Measurements from ENCODE around the gene PRKAR1B. TPM values are rescaled to one million over a fixed set of nuclear protein-coding genes. Genes with fewer than 3 reads are reported as not detected.

Gene PRKAR1B
- total RNA-seq, 2 donors from 2014 or later: 33.5 to 43.2 TPM

DNA sequence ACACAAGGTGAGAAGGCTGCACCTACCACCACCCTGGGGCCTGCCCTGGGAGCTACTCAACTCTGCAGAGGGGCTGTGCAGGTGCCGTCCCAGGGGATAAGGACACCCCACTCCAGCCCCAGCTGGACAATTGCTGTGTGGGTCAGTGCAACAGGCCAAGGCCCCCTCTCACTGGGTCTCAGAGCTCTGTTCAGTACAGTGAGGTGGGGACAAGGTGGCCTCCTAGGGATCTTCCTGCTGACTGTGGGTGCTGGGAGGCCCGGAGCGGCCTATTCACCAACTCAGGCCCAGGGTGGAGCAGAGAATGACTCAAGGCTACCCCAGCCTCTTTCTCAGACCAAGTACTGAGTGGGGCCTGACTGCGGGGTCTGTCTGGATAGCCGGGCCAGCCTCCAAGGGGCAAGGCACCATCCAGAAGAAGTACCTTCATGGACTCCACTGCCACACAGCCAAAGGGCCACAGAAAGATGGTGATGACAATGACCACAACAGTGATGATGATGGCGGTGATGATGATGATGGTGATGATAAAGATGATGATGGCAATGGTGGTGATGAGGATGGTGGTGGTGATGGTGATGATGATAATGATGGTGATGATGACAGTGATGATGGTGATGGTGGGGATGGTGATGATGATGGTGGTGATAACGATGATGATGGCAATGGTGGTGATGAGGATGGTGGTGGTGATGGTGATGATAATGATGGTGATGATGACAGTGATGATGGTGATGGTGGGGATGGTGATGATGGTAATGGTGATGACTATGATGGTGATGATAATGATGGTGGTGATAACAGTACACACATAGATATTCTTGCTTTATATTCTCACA is 60.4 kb downstream of the PRKAR1B start:
- WGBS, 2 experiments (ENCODE audit: insufficient coverage in 1 of 2, insufficient read length in 1 of 2): 94 to 100% methylated on average over 4 to 7 of the region's 7 CpGs
- TF ChIP-seq, protein P1, sequence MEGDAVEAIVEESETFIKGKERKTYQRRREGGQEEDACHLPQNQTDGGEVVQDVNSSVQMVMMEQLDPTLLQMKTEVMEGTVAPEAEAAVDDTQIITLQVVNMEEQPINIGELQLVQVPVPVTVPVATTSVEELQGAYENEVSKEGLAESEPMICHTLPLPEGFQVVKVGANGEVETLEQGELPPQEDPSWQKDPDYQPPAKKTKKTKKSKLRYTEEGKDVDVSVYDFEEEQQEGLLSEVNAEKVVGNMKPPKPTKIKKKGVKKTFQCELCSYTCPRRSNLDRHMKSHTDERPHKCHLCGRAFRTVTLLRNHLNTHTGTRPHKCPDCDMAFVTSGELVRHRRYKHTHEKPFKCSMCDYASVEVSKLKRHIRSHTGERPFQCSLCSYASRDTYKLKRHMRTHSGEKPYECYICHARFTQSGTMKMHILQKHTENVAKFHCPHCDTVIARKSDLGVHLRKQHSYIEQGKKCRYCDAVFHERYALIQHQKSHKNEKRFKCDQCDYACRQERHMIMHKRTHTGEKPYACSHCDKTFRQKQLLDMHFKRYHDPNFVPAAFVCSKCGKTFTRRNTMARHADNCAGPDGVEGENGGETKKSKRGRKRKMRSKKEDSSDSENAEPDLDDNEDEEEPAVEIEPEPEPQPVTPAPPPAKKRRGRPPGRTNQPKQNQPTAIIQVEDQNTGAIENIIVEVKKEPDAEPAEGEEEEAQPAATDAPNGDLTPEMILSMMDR (conservative IDR thresholded peaks at IDR 0.05): no peak
- no peaks in the 10 kb centered on the region for H3K4me1 Mint-ChIP-seq
- Histone ChIP-seq H3K36me3 (ENCODE audit: control insufficient read depth, insufficient read depth, low read length) (no peaks in the 10 kb centered on the region), H3K9me3 (ENCODE audit: control insufficient read depth, low read length) (no peaks in the 10 kb centered on the region), H3K4me1 (ENCODE audit: control insufficient read depth, insufficient read depth, low read length) (no peaks in the 10 kb centered on the region), H3K27me3 (ENCODE audit: control insufficient read depth, insufficient read depth, low read length, poor library complexity, severe bottlenecking) (no peaks in the 10 kb centered on the region), H3K9ac (ENCODE audit: extremely low read depth, low read length, poor library complexity, severe bottlenecking) (no peak overlapping the region), H3K4me3 (ENCODE audit: low read length) (no peak overlapping the region), H3K27ac (ENCODE audit: low read depth, low read length) (no peak overlapping the region)
- H3K27ac Mint-ChIP-seq: no peak overlapping the region
- DNase-seq: no peak
- H3K36me3 Mint-ChIP-seq (ENCODE audit: low read depth): peaks cover 13% of the 10 kb centered on the region
- H3K27me3 Mint-ChIP-seq (ENCODE audit: insufficient read depth): no peaks in the 10 kb centered on the region
- H3K4me3 Mint-ChIP-seq: no peak overlapping the region
- peaks cover 9% of the 10 kb centered on the region for H3K9me3 Mint-ChIP-seq

DNA sequence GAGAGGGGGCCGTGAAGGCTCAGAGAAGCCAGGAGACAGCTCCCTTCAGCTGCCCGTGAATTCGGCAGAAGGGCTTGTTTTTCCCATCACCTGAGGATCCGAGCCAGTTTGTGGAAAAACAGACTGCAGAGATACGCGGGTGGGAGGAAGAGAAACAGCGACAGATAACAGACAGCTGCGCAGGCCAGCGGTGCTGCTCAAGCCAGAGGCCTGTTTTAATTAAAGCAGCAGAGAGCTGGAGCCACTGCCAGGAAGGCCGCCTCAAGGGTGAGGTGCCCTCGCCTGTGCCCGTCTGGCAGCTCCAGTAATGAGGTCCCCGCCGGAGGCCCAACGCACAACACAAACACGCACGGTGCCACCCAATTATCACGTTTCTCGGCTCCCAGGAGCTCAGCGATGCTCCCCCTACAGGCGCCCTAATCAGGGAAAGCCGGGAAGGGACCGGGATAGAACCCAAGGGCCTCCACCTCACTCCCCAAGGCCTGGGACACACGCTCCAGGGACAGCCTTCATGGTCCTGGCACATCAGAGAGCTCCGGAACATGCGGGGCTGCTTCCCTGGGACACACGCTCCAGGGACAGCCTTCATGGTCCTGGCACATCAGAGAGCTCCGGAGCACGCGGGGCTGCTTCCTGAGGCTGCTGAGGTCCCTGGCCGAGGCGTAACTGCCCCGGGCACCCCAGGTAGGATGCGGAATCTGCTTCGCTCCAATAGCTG is 61.2 kb downstream of the PRKAR1B start:
- Mint-ChIP-seq H3K27me3 (ENCODE audit: insufficient read depth) (no peaks in the 10 kb centered on the region), H3K36me3 (ENCODE audit: low read depth) (peaks cover 10% of the 10 kb centered on the region), H3K4me1 (no peaks in the 10 kb centered on the region), H3K27ac (peak overlapping the region; percentile 61), H3K4me3 (no peak overlapping the region), H3K9me3 (peaks cover 9% of the 10 kb centered on the region)
- H3K4me1 ChIP-seq (ENCODE audit: control insufficient read depth, insufficient read depth, low read length): no peaks in the 10 kb centered on the region
- H3K36me3 ChIP-seq (ENCODE audit: control insufficient read depth, insufficient read depth, low read length): no peaks in the 10 kb centered on the region
- H3K4me3 ChIP-seq (ENCODE audit: low read length): no peak overlapping the region
- no peak overlapping the region for H3K27ac ChIP-seq (ENCODE audit: low read depth, low read length)
- no peaks in the 10 kb centered on the region for H3K27me3 ChIP-seq (ENCODE audit: control insufficient read depth, insufficient read depth, low read length, poor library complexity, severe bottlenecking)
- peak; percentile 81 for DNase-seq
- H3K9ac ChIP-seq (ENCODE audit: extremely low read depth, low read length, poor library complexity, severe bottlenecking): no peak overlapping the region
- TF ChIP-seq, protein P1 (conservative IDR thresholded peaks at IDR 0.05): peak; percentile 68
- WGBS, 2 experiments (ENCODE audit: insufficient coverage in 1 of 2, insufficient read length in 1 of 2): 79 to 81% methylated on average over 31 to 35 of the region's 35 CpGs
- H3K9me3 ChIP-seq (ENCODE audit: control insufficient read depth, low read length): no peaks in the 10 kb centered on the region

DNA sequence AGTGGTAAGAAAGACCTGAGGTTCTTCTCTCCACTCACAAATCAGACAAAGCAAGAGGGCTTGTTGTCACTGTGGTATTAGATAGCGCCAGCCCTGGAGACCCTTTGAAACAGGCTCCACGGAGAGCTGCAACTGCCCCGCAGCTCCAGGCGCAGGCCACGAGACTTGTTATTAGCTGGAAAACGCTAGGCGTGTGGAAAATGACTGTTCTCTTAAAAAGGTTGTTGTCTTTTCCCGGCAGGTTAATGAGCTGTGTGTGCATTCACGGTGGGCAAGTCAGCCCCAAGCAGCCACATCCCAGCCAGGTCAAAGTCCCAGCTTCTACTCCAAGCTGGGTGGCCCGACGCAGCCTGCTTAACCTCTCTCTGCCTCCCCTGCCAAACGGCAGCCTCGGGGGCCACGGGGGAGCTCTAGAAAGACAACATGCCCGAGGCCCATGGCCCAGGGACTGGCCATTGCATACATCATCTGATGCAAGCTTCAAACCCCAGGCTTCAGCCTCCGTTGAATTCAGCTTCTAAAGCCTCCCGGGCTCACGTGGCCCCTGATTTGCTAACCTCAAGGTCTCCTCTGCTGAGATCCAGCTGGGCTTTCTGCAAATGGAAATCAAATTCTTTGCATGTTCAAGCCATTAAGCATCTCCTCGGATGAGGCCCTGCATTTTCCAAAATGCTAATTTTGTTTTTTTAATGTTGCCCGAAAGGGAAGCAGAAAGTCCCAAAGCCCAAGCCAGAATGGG is 61.9 kb downstream of the PRKAR1B start:
- whole genome bisulfite sequencing, 2 experiments (ENCODE audit: insufficient coverage in 1 of 2, insufficient read length in 1 of 2): 77 to 79% methylated on average over 14 to 20 of the region's 20 CpGs
- Mint-ChIP-seq H3K36me3 (ENCODE audit: low read depth) (peaks cover 10% of the 10 kb centered on the region), H3K9me3 (peaks cover 9% of the 10 kb centered on the region), H3K27ac (peak overlapping the region; percentile 61), H3K4me3 (no peak overlapping the region), H3K4me1 (no peaks in the 10 kb centered on the region), H3K27me3 (ENCODE audit: insufficient read depth) (no peaks in the 10 kb centered on the region)
- TF ChIP-seq, protein P1 (conservative IDR thresholded peaks at IDR 0.05): no peak
- Histone ChIP-seq H3K27ac (ENCODE audit: low read depth, low read length) (no peak overlapping the region), H3K4me3 (ENCODE audit: low read length) (no peak overlapping the region), H3K9ac (ENCODE audit: extremely low read depth, low read length, poor library complexity, severe bottlenecking) (no peak overlapping the region), H3K27me3 (ENCODE audit: control insufficient read depth, insufficient read depth, low read length, poor library complexity, severe bottlenecking) (no peaks in the 10 kb centered on the region), H3K36me3 (ENCODE audit: control insufficient read depth, insufficient read depth, low read length) (no peaks in the 10 kb centered on the region), H3K4me1 (ENCODE audit: control insufficient read depth, insufficient read depth, low read length) (no peaks in the 10 kb centered on the region), H3K9me3 (ENCODE audit: control insufficient read depth, low read length) (no peaks in the 10 kb centered on the region)
- DNase-seq: peak; percentile 58

Data from endodermal cell (in vitro differentiated cells).